ENCODE measurements around the gene NR6A1.

- TF ChIP-seq ZSCAN20 (CRISPR knock-in tag; IDR thresholded peaks at IDR 0.05; ENCODE audit: borderline replicate concordance) (no peak), CHCHD3 (CRISPR knock-in tag; IDR thresholded peaks at IDR 0.05) (no peak), POLR2A (IDR thresholded peaks at IDR 0.05; ENCODE audit: insufficient read depth in 1 of 2, low read depth in 2 of 2, low read length in 2 of 2) (peak; percentile 41 to 67; a peak in 3 of 4 replicates), ISL2 (CRISPR knock-in tag; IDR thresholded peaks at IDR 0.05) (0 out of 2 replicates have a peak, but pooled peaks have one; percentile 57), EZH2 (conservative IDR thresholded peaks at IDR 0.05; ENCODE audit: low read depth, low read length) (no peak), TARDBP (CRISPR knock-in tag; IDR thresholded peaks at IDR 0.05) (no peak), MXI1 (IDR thresholded peaks at IDR 0.05; ENCODE audit: borderline replicate concordance, low read depth, low read length) (peak; percentile 40; the same call in 1 of the 3 replicates)
- TF ChIP-seq, protein P1, sequence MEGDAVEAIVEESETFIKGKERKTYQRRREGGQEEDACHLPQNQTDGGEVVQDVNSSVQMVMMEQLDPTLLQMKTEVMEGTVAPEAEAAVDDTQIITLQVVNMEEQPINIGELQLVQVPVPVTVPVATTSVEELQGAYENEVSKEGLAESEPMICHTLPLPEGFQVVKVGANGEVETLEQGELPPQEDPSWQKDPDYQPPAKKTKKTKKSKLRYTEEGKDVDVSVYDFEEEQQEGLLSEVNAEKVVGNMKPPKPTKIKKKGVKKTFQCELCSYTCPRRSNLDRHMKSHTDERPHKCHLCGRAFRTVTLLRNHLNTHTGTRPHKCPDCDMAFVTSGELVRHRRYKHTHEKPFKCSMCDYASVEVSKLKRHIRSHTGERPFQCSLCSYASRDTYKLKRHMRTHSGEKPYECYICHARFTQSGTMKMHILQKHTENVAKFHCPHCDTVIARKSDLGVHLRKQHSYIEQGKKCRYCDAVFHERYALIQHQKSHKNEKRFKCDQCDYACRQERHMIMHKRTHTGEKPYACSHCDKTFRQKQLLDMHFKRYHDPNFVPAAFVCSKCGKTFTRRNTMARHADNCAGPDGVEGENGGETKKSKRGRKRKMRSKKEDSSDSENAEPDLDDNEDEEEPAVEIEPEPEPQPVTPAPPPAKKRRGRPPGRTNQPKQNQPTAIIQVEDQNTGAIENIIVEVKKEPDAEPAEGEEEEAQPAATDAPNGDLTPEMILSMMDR (CRISPR knock-in tag; IDR thresholded peaks at IDR 0.05): no peak; the same call in 1 of the 2 replicates
- TF ChIP-seq, protein P2, sequence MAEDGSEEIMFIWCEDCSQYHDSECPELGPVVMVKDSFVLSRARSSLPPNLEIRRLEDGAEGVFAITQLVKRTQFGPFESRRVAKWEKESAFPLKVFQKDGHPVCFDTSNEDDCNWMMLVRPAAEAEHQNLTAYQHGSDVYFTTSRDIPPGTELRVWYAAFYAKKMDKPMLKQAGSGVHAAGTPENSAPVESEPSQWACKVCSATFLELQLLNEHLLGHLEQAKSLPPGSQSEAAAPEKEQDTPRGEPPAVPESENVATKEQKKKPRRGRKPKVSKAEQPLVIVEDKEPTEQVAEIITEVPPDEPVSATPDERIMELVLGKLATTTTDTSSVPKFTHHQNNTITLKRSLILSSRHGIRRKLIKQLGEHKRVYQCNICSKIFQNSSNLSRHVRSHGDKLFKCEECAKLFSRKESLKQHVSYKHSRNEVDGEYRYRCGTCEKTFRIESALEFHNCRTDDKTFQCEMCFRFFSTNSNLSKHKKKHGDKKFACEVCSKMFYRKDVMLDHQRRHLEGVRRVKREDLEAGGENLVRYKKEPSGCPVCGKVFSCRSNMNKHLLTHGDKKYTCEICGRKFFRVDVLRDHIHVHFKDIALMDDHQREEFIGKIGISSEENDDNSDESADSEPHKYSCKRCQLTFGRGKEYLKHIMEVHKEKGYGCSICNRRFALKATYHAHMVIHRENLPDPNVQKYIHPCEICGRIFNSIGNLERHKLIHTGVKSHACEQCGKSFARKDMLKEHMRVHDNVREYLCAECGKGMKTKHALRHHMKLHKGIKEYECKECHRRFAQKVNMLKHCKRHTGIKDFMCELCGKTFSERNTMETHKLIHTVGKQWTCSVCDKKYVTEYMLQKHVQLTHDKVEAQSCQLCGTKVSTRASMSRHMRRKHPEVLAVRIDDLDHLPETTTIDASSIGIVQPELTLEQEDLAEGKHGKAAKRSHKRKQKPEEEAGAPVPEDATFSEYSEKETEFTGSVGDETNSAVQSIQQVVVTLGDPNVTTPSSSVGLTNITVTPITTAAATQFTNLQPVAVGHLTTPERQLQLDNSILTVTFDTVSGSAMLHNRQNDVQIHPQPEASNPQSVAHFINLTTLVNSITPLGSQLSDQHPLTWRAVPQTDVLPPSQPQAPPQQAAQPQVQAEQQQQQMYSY (CRISPR knock-in tag; IDR thresholded peaks at IDR 0.05): 0 out of 2 replicates have a peak, but pooled peaks have one; percentile 26
These were observed 47.5 kb upstream of the NR6A1 start for GRCh38 chr9:124818431-124819281.
